B cell (primary cell): ENCODE data around the gene TDRKH. TPM values are rescaled to one million over a fixed set of nuclear protein-coding genes. Genes with fewer than 3 reads are reported as not detected.

Experiments
- ATAC-seq: fragments of 200-7000 bp; cut with Tn5 transposase; one replicate; pipeline ENCODE4 v1.10.0; 2021; ENCODE audit warnings: low read depth, mild to moderate bottlenecking, moderate number of reproducible peaks, moderate library complexity
- CTCF ChIA-PET: fragments of 350-600 bp; sonication (Branson Sonifier 250); formaldehyde crosslinking; loops from one replicate; lab custom pipeline; 2021; ENCODE audit warnings: antibody characterized with exemption, inconsistent platforms; lab: Charles Lee
- POLR2A ChIA-PET: fragments of 350-600 bp; sonication (Branson Sonifier 250); formaldehyde crosslinking; loops from one replicate; lab custom pipeline; 2021; ENCODE audit warnings: antibody characterized with exemption; lab: Charles Lee
- DNase-seq: peaks from one replicate; pipeline ENCODE4 v3.0.0; 2013
- H2AFZ ChIP-seq: 2 replicates; pipeline ENCODE4 v1.6.1; 2012; ENCODE audit warnings: mild to moderate bottlenecking, low read depth, low read length; ENCODE audit not compliant: insufficient read depth, poor library complexity, severe bottlenecking
- H3K27ac ChIP-seq, 2 donors: 1 replicate in 1 of 2; 2 replicates in 1 of 2; pipeline ENCODE4 v1.5.1; 2012 to 2013; ENCODE audit warnings: low read length in 2 of 2, mild to moderate bottlenecking in 2 of 2, moderate library complexity in 1 of 2
- H3K27me3 ChIP-seq, 4 experiments: fragments of 200-600 bp in 1 of 4; sonication (generic) in 1 of 4; replicated peaks in 1 of 4; 1 replicate in 2 of 4; 2 replicates in 2 of 4; pipeline versions ENCODE4 v1.6.1 to v1.7.0; 2013 to 2016; ENCODE audit warnings: low read length in 3 of 4, mild to moderate bottlenecking in 2 of 4, mixed read lengths in 1 of 4, moderate library complexity in 1 of 4; ENCODE audit not compliant: insufficient read depth in 4 of 4, control insufficient read depth in 3 of 4; ENCODE audit errors: control extremely low read depth in 1 of 4
- H3K36me3 ChIP-seq, 2 experiments: replicated peaks in 1 of 2; 1 replicate in 1 of 2; 2 replicates in 1 of 2; pipeline versions ENCODE4 v1.6.1 to v1.7.1; 2013; ENCODE audit warnings: low read length in 1 of 2; ENCODE audit not compliant: insufficient read depth in 2 of 2, control insufficient read depth in 1 of 2; ENCODE audit errors: control extremely low read depth in 1 of 2, extremely low read depth in 1 of 2
- H3K4me1 ChIP-seq, 2 donors: fragments of 200-600 bp in 1 of 2; sonication (generic) in 1 of 2; 1 replicate in 1 of 2; 2 replicates in 1 of 2; pipeline versions ENCODE4 v1.5.1 to v1.6.1; 2013 to 2017; ENCODE audit warnings: low read length in 2 of 2; ENCODE audit not compliant: control insufficient read depth in 2 of 2, insufficient read depth in 2 of 2
- H3K4me2 ChIP-seq: replicated peaks from 2 replicates; pipeline ENCODE3; 2012; ENCODE audit warnings: mild to moderate bottlenecking, low read depth, low read length; ENCODE audit not compliant: poor library complexity, severe bottlenecking
- H3K4me3 ChIP-seq, 5 experiments: fragments of 200-600 bp in 1 of 5; sonication (generic) in 1 of 5; 1 replicate in 3 of 5; 2 replicates in 2 of 5; pipeline versions ENCODE4 v1.5.1 to v1.7.0; 2011 to 2016; ENCODE audit warnings: low read length in 4 of 5, mild to moderate bottlenecking in 4 of 5, low read depth in 2 of 5, control low read depth in 1 of 5, moderate library complexity in 1 of 5; ENCODE audit not compliant: insufficient read depth in 1 of 5; ENCODE audit errors: control extremely low read depth in 1 of 5, extremely low read depth in 1 of 5
- H3K79me2 ChIP-seq: fragments of 200-600 bp; sonication (generic); one replicate; pipeline ENCODE4 v1.6.0; 2016; ENCODE audit warnings: low read length; ENCODE audit not compliant: control insufficient read depth, insufficient read depth
- H3K9ac ChIP-seq: fragments of 200-600 bp; sonication (generic); 2 replicates; pipeline ENCODE4 v1.6.1; 2017; ENCODE audit warnings: mild to moderate bottlenecking, low read length, moderate library complexity
- H3K9me3 ChIP-seq, 3 donors: one replicate each; pipeline versions ENCODE4 v1.6.1 to v1.7.1; 2013; ENCODE audit warnings: low read length in 2 of 3; ENCODE audit not compliant: control insufficient read depth in 2 of 3, insufficient read depth in 1 of 3; ENCODE audit errors: control extremely low read depth in 1 of 3
- H4K20me1 ChIP-seq: 2 replicates; pipeline ENCODE4 v1.6.0; 2012; ENCODE audit warnings: mild to moderate bottlenecking, low read length; ENCODE audit not compliant: insufficient read depth, control insufficient read depth, poor library complexity, severe bottlenecking
- H3K27ac Mint-ChIP-seq: one replicate; pipeline ENCODE4 v1.8.0; 2021; ENCODE audit warnings: mixed read lengths
- H3K27me3 Mint-ChIP-seq: one replicate; pipeline ENCODE4 v1.8.0; 2021; ENCODE audit warnings: mixed read lengths
- H3K4me1 Mint-ChIP-seq: one replicate; pipeline ENCODE4 v1.8.0; 2021; ENCODE audit warnings: mixed read lengths
- H3K4me3 Mint-ChIP-seq: one replicate; pipeline ENCODE4 v1.8.0; 2021; ENCODE audit warnings: mixed read lengths
- H3K9me3 Mint-ChIP-seq: one replicate; pipeline ENCODE4 v1.8.0; 2022; ENCODE audit warnings: mixed read lengths; ENCODE audit not compliant: insufficient read depth
- CTCF ChIP-seq: fragments of 200-600 bp; IDR thresholded peaks from one replicate; pipeline ENCODE4 v1.8.0; 2022; ENCODE audit warnings: antibody characterized with exemption, mild to moderate bottlenecking
- EZH2 ChIP-seq: IDR thresholded peaks from 2 replicates; pipeline ENCODE4 v1.6.1; 2012; ENCODE audit warnings: borderline replicate concordance, low read depth, mild to moderate bottlenecking, moderate library complexity, low read length; ENCODE audit not compliant: insufficient read depth, poor library complexity, severe bottlenecking
- WGBS: methylation state at CpG from one replicate; pipeline ENCODE4 v1.1.5; 2013; ENCODE audit warnings: missing lambda C conversion rate; ENCODE audit not compliant: insufficient coverage; 5-methylcytosine and 5-hydroxymethylcytosine counted together
- intact Hi-C: fragments of 100-400 bp; cut with micrococcal nuclease; formaldehyde crosslinking; loops from one replicate; pipeline ENCODE4 v1.10.0; 2022
- polyA plus RNA-seq: library from polyadenylated mRNA; depleted of rRNA; stranded (reverse); fragments of >200 nt; gene quantifications from 2 replicates; pipeline ENCODE4 v1.2.3, GENCODE V29; 2012
- total RNA-seq, 2 donors: library from RNA; stranded (reverse); fragments of 120-200 nt in 1 of 2; gene quantifications; 1 replicate in 1 of 2; 2 replicates in 1 of 2; pipeline versions ENCODE4 v1.2.3 to v1.2.4, GENCODE V29; 2013 to 2022

Gene TDRKH
- total and polyA plus RNA-seq, 2 donors (not counting 1 experiment from before 2014, with no cell fraction given), result 2.0 to 13.3 TPM

DNA sequence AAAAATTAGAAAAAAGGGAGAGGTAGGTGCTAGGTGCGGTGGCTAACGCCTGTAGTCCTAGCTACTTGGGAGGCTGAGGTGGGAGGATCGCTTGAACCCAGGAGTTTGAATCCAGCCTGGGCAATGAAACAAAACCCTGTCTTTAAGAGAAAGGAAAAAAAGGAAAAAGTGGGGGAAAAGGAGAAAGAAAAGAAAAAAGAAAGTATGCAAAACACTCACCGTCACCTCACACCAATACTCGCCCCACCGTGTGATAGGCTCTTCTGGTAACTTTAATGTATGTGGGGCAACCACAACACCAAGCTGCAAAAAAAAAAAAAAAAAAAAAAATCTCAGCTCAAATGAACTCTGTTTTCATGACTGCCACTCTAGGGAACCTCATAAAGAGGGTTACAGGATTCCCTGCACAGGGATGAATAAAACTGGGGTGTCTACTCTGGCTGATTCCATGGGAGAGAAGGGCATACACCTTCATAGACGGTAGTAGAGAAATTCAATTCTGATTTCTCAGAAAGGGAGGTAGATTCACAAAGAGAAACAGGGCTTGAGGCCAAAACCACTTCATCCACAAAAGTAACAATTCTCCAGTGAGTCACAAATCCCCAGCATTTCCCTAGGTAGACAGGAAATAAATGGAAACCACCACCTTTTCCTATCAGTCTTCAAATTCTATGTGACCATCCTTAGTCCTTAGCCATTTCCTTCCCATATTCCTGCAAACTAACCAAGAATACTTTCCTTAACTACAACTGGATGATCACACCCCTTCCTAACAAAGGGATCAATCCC is 29.5 kb downstream of the TDRKH start:
- H3K27me3 ChIP-seq, result no peaks in the 10 kb centered on the region
- DNase-seq (no peak), ATAC-seq (no peak)
- H3K4me2 ChIP-seq, result no peak overlapping the region
- no peak for TF ChIP-seq CTCF
- no peak for TF ChIP-seq EZH2
- peak overlapping the region; percentile 35 for H3K4me3 Mint-ChIP-seq
- no peaks in the 10 kb centered on the region for H3K9me3 ChIP-seq
- no peaks in the 10 kb centered on the region for H3K9me3 Mint-ChIP-seq
- no peaks in the 10 kb centered on the region for H3K27me3 Mint-ChIP-seq
- H4K20me1 ChIP-seq, result no peaks in the 10 kb centered on the region
- no peak overlapping the region for H3K9ac ChIP-seq
- ChIA-PET CTCF (no interaction called here), POLR2A (interaction anchor here (0.7 kb wide), 1 partner anchor 148 kb away, joined by 4 read pairs; no protein-coding TSS in a partner anchor)
- intact Hi-C loops, result no loop called here
- no peak overlapping the region for H3K4me3 ChIP-seq
- H3K4me1 ChIP-seq, result peaks cover 14 to 15% of the 10 kb centered on the region in 2 donors
- H3K27ac ChIP-seq, result no peak overlapping the region
- peaks cover 0 to 31% of the 10 kb centered on the region in 2 experiments for H3K36me3 ChIP-seq
- H2AFZ ChIP-seq, result no peak overlapping the region
- no peaks in the 10 kb centered on the region for H3K79me2 ChIP-seq
- peaks cover 21% of the 10 kb centered on the region for H3K4me1 Mint-ChIP-seq
- H3K27ac Mint-ChIP-seq, result no peak overlapping the region
- 100% methylated on average over 3 of the region's 7 CpGs for WGBS

- intact Hi-C loops, result no loop called here
- no peak overlapping the region for H3K27ac ChIP-seq
- Mint-ChIP-seq H3K27me3 (no peaks in the 10 kb centered on the region), H3K27ac (no peak overlapping the region), H3K9me3 (no peaks in the 10 kb centered on the region), H3K4me1 (peaks cover 19% of the 10 kb centered on the region), H3K4me3 (no peak overlapping the region)
- no peak overlapping the region for H3K4me3 ChIP-seq
- H4K20me1 ChIP-seq, result no peaks in the 10 kb centered on the region
- CTCF ChIA-PET, result interaction anchor here (0.9 kb wide), 1 partner anchor 30 kb away, joined by 4 read pairs; no protein-coding TSS in a partner anchor
- DNase-seq, result no peak
- no peaks in the 10 kb centered on the region for H3K79me2 ChIP-seq
- POLR2A ChIA-PET, result no interaction called here
- H3K9me3 ChIP-seq, result no peaks in the 10 kb centered on the region
- no peak for ATAC-seq
- no peak overlapping the region for H2AFZ ChIP-seq
- H3K4me1 ChIP-seq, result peaks cover 13 to 14% of the 10 kb centered on the region in 2 donors
- H3K36me3 ChIP-seq, result peaks cover 0 to 31% of the 10 kb centered on the region in 2 experiments
- H3K9ac ChIP-seq, result no peak overlapping the region
- H3K27me3 ChIP-seq, result no peaks in the 10 kb centered on the region
- no peak for TF ChIP-seq EZH2
- no peak for TF ChIP-seq CTCF
- H3K4me2 ChIP-seq, result no peak overlapping the region
Observed at GRCh38 chr1:151759241-151759640, 31.1 kb downstream of the TDRKH start.
